GM19372 (cell line): ENCODE data around the gene PLEKHM2.

ENCODE experiments used
- ATAC-seq: cut with Tn5 transposase; IDR thresholded peaks from one replicate; pipeline ENCODE4 v1.9.1; 2021; ENCODE audit warnings: mild to moderate bottlenecking, low read depth, moderate library complexity; ENCODE audit not compliant: unreplicated experiment

The PLEKHM2 gene

DNA sequence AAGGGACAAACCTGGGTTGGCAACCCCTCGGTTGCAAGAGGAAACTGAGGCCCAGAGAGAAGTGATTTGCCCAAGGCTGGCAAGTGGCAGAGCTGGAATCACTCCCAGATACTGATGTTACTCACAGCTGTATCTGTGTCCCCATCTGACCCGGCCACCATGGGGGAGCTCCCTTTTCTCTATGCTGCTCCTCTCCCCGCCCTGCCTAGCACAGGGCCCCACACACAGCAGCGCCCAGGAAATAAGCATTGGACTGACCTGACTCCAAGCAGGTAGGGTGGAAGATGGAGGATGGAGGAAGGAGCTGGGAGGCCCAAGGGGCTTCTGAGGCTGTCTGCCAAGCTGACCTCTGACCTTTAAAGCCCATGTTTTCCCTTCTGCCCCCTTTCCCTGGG is 71.5 kb downstream of the PLEKHM2 start:
- no peak for ATAC-seq

DNA sequence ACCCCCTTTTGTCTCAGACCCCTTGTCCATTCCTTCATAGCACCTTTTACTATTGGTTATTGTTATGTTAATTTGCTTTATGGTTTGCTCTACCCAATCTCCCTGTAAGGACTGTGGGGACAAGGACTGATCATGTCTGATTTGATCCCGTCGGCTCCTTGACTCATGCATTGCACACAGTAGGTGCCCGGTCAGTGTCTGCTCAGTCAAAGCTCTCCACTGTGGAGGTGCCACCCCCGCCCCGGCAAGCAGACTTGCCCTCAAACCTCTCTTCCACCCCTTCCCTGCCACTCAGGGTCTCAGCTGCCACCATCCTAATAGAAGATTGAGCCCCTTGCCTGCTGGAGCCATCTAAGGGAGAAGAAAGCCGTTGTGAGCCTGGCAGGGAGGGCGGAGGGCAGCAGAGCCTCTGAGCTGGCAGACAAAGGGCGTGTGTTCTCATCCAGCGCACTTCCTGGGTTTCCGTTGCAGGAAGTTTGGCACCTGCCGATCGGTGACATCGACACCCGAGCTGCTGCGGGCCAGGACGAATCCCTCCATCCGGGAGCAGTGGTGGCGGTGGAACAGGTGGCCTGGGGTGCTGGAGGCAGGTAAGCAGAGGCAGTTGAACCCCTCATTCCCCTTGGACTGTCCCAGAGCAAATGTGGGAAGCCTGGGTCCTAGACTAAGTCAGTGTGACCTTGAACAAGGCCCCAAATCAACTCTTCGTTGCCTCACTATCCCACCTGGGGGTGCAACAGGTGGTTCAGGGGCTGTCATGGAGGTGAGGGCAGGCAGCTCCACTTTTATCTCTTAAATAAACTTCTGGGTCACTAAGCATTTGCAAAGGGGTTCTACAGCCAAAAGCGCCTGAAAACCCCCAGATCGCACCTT is 72.3 kb downstream of the PLEKHM2 start:
- ATAC-seq, result no peak

DNA sequence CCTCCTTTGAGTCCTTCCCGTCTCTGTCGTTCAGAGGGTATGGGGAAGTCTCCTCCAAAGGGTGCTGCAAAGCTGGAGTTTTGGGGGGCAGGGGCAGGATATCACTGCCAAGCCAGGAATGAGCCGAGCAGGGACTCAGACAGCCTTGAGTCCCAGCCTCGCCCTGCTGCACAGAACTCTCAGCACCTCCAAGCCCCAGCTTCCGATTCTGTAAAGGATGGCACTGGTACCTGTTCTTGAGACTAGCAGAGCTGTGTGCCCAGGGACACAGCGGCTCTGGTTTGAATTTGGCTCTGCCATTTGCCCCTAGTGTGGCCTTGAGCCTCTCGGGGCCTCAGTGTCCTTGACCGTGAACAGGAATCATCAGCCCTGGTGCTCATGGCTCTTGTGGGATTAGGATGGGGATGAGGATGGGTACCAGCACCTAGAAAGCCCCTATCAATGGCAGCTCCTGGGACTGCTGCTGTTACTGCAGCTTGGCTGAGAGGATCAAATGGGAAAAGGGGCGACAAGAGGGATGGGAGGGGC is 73.0 kb downstream of the PLEKHM2 start:
- ATAC-seq, result no peak

DNA sequence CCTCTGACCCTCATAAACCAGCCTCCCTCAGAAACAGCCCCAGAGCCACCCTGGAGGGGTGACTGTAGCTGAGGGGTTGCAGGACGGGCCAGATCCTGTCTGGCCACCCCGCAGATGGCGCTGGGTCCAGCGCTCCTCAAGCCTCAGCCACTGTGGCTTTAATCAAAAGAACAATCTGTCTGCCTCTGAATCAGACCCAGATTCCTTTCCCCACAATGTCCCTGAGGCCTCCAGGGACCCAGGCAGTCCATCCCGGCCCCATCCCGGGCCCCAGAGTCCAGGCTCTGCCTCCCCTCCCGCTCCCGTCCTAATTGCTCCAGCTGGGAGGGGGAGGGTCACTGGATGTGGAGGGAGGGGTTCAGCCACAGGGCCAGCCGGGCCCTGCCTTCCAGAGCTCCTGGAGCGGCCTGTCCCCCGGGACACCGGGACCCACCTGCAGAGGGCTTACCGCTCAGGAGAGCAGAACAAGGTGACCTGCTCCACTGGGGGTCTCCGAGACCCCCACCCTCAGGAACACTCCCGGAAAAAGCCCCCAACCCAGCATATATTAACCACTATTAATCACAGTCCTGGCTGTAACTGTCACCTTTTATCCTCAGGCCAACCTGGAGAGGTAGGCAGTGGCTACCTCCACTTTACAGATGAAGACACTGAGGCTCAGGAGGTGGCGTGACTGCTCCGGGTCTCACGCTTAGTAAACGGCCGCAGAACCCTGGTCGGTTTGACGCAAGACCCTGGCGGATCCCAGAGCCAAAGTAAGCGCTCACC is 73.6 kb downstream of the PLEKHM2 start:
- ATAC-seq, result no peak

DNA sequence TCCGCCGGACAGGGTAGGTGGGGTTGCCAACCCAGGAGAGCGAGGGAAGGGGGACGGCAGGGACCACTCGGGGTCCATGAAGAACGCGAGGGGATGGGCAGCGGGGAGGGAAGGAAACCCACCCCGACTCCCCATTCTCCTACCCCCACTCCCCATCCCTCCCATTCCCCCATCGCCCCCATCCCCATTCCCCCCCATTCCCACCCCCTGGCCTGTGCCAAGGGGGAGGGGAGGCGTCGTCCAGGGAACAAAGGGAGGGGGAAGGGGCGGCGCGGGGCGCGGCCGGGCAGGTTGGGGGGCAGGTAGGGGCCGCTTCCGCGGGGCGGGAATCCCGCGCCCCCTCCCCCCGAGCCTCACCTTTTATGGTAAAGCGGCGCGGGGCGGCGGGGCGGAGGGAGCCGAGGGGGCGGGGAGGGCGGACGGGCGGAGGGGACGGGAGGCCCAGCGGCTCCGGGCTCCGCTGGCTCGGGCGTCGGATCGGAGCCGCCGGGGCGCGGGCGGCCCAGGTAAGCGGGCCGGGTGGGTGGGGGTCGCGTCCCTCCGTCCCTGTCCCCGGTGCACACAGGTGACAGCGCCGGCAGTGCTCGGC is 74.3 kb downstream of the PLEKHM2 start, which contains the start of gene FBLIM1:
TSS of gene FBLIM1 (plus strand) at position 453 of the 589 bp plus-strand sequence. CDS start 6,189 bp downstream, outside the sequence.
- no peak for ATAC-seq

DNA sequence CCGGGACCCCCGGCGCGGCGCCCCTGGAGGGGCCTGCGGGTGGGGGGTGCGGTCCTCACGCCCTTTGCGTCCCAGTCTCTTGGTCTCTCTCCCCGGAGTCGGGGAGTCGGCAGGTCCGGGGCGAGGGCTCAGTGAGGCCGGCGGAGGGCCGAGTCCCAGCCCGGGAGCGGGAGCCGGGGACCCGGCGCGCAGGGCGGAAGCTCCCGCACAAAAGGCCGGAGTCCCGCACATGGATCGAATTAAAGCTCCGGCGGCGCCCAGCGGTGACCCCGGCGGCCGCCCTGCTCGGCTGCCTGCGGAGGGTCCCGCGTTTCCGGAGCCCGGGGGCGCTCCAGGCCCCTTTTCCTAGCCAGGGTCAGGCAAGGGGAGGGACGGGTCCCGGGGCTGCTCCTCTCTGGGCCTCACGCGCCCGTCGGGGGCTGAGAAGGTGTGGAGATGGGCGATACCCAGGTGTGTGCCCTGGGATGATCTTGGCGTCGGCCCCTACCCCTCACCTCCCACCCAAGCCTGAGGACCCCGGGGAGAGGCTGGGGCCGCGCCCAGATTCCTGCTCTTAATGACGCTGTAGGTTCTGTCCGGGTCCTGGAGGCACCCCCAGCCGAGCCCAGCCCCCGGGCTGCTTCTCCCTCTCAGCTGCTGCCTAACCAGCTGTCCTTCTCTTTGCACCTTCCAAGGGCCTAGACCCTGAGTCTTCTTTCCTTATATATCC is 75.0 kb downstream of the PLEKHM2 start:
- no peak for ATAC-seq

DNA sequence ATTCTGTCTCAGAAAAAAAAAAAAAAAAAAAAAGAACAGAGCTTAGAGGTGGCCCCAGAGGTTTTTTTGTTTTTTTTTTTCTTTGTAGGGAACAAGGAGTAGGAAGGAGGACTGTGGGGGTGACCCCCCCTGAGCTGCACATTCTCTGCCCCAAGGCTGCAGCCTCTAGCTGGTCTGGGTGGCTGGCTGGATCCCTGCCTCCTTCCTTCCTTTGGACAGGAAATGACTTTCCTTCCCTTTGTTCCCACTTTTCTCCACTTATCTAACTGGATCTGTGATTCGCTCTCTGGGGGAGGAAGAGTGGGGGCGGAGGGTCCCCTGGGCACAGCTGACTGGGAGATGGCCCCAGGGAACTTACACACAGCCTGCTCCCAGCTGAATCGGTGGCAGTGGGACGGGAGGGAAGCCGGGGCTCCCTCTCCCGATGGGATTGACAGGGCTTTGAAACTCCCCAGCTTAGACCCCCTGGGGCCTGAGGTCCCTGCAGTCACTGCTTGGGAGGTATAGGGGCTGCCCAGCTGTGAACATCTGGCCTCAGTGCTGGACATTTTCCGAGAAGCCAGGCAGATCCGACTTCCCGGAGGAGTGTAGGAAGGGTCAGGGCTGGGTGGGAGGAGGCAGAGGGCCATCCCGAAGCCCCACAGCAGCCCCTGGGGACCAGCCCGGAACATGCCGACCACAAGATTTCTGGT is 76.5 kb downstream of the PLEKHM2 start:
- no peak for ATAC-seq

DNA sequence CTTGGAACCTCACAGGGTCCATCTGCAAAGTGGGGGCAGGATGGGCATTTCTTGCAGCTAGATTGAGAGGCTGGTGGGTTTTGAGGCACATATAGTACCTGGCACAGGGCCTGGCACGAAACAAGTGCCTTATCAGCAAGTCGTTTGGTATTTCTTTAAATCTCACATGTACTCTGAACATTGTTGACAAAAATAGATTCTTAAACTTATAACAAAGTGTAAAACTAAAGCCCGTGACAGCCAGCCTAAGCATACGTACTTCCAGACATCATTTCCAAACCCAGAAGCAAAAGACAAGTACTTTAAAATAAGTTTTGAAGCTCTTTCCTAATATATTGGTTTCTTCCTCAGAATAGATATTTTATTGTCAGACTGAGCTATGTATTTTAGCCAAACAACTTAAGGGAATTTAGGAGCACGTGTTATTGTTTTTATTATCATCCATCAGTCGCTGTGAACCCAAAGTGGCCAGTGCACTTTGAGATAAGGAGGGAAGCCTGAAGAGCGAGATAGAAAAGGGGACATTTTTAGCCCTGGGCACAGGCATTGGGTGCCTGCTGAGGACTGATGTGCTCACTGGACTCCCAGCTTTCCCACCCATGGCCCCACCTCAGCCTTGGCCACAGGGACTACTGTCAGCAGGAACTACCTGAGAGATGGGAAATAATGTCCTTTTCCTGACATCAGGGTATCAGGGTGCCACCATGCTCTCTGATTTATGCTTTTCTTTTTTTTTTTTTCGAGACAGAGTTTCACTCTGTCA is 77.4 kb downstream of the PLEKHM2 start:
- ATAC-seq, result no peak

DNA sequence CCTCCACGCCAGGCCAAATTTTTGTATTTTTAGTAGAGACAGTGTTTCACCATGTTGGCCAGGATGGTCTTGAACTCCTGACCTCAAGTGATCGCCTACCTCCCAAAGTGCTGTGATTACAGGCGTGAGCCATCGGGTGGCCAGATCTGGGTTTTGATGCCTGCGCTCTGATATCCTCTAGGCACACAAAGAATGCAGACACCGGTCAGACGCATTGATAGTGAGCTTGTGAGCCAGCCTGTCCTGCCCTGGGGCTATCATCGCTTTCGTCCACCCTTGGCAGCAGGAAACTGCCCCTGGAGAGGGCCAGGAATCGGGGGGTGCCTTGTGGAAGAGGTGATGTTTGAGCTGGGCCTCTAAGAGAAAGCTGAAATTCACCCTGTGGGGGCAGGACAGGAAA is 78.4 kb downstream of the PLEKHM2 start:
- ATAC-seq, result no peak

DNA sequence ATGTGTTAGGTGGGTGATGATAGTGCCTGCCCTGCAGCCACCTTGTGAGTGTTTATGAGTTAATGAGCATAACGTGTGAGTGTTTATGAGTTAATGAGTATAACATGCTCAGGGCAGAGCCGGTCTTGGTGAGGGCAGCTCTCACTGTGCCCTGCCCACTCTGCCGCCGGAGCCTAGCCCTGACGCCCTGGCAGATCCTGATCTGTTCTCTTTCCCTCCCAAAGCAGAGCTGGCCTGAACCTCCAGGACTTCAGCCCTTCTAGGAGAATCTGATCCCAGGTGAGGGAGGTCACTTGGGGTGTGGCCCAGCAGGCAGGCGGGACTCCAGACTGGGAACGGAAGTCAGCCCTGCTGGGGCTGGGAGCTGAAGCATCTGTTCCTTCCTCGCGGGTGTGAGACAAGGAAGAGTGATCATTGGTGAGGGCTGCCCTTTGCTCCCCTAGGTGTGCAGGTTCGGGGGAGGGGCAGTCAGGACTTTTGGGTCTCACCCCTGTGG is 80.2 kb downstream of the PLEKHM2 start:
- no peak for ATAC-seq

DNA sequence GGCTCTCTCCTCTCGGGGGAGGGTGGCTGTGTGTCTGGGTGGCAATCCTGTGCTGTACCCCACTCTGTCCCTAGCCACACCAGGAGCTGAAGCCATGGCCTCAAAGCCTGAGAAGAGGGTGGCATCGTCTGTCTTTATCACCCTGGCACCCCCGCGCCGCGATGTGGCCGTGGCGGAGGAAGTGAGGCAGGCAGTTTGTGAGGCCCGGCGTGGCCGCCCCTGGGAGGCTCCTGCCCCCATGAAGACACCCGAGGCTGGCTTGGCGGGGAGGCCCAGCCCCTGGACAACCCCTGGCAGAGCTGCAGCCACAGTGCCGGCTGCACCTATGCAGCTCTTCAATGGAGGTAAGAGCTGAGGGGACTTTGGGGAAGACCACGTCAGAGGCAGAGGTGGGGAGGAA is 80.8 kb downstream of the PLEKHM2 start:
- no peak for ATAC-seq

DNA sequence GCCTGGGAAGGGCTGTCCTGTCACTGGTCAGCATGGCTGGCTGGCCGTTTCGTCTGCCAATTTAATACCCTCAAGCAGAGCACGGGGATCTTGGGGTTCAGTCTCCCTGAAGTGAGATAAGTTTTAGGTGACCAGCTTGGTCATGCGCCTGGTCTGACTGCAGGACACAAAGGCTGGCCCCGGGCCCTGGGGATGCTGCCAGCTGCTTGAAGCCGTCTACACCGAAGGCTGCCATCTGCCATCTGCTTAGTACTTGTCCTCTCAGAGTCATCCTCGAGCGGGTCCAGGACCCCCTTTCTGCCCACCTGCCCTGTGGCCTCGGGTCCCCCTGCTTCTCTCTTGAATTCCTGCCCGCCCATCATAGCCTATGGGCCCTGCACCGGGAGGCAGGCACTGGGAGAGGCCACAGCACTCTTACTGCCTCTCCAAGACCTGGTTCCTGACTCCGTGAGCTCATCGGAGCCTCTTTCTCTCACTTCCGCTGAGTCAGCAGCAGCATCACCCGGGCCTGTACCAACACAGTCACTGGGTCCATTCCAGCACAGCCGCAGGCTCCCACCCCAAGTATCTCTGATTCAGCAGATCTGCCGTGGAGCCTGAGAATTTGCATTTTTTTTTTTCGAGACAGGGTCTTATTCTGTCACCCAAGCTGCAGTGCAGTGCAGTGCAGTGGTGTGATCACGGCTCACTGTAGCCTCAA is 81.5 kb downstream of the PLEKHM2 start:
- ATAC-seq, result no peak

DNA sequence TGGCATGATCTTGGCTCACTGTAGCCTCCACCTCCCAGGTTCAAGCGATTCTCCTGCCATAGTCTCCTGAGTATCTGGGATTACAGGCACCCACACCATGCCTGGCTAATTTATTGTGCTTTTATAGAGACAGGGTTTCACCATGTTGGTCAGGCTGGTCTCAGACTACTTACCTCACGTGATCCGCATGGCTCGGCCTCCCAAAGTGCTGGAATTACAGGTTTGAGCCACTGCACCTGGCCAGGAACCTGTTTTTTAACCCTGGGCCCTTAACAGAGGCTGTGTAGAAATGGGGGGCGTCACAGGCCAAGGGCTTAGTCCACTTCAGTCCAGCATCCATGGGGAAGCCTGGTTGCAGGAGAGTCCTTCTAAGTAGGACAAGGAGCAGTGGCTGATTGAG is 83.8 kb downstream of the PLEKHM2 start:
- ATAC-seq, result no peak

DNA sequence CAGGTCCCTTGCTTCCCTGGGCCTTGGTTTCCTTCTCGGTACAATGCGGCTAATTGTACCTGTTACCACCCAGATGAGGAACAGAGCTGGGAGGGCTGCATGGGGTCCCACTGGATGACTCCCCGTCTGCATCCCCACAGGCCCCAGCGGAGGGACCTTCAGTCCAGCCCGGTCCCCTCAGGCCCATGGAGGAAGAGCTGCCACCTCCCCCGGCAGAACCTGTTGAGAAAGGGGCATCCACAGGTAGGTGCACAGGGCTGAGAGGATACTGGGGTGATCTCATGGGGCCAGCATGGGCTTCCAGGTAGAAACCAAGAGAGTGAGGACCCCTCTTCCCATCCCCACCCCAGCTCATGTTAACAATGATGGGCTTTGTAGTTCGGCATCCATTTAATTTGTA is 84.3 kb downstream of the PLEKHM2 start:
- no peak for ATAC-seq

DNA sequence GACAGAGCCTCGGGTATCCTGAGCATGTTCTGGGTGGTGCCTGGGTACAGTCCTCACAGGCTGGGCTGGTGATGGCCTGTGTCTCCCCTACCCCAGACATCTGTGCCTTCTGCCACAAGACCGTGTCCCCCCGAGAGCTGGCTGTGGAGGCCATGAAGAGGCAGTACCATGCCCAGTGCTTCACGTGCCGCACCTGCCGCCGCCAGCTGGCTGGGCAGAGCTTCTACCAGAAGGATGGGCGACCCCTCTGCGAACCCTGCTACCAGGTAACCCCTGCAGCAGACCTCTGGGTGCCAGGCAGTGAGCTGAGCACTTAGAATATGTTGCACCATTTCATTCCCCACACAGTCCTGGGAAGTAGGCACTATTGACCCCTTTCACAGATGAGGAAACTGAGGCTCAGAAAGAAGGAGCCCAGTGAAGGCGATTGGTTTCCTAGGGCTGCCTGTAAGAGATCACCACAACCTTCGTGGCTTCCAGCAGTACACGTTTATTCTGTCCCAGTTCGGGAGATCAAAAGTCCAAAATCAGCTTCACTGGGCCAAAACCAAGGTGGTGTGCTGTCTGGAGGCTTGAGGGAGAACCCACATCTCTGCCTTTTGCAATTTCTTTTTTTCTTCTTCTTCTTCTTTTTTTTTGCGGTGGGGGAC is 86.3 kb downstream of the PLEKHM2 start:
- ATAC-seq, result no peak

DNA sequence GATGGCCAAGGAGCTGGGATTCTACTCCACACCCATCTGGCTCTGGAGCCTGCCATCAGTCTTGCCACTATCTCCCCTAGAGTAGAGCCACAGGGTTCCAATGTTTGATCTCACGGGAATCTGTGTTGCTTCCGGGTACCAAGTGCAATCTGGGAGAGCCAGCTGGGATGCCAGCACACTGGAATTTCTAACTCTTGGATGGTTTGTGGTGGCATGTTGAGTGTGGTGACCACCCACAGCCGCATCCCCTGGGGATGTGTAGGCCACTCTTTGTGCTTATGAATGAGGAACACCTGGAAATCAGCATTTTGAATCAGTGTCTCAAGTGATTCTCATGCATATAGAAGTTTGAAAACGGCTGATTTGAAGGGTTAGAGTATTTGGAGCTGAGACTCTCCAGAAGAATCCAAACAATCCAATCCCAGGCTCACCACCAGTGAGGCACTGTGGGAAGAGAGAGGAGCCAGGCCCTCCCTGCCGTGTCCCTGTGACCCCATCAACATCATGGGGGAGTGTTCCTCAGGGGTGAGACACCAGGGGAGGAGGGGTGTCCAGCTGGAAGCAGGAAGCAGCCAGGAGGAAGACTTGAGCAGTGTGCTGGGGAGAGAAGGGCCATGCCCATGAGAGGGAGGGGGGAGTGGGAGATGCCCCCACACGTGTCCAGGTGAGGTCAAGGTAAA is 87.9 kb downstream of the PLEKHM2 start:
- ATAC-seq, result no peak

DNA sequence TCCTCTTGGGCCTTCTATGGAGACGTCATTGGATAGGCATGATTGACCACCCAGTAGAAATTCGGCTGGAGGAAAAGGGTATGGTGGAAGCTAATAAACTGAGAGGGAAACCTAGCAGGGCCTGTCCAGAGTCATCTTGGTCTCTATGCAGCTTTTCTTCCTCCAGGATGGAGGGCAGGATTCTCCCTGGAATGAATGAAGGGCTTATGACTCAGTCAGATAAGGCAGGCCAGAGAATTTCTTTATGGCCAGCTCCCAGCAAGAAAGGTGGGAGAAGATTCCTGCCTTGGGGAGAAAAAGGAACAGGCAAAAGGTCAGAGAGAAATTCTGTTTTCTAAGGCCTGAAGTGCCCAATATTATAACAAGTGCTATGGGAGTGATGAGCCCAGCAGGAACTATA is 91.6 kb downstream of the PLEKHM2 start:
- ATAC-seq, result no peak
